ENCODE data around the gene ROBO2.

DNA sequence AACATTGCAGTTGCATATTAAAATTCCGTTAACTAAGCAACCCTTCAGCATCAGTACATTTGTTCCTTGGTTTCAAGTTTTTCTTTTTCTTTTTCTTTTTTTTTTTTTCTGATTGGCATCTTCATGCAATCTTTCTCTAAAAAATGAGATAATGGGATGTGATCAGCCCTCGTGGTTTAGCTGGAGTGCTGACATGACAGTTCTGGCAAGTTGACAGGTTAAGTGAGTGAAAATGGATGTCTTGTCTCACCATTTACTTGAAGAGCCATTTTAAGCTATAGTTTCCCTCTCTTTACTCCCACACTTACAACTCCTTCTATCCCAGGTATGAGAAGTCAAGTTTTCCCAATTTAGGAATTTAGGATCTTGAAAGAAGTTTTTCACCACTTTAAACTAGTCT is 495.2 kb downstream of the ROBO2 start:
- TF ChIP-seq FOXM1 (IDR thresholded peaks at IDR 0.05; ENCODE audit: borderline replicate concordance) (no peak), CTBP1 (IDR thresholded peaks at IDR 0.05; ENCODE audit: borderline replicate concordance) (no peak), SP1 (IDR thresholded peaks at IDR 0.05) (no peak), ARNT (IDR thresholded peaks at IDR 0.05) (no peak), SUZ12 (IDR thresholded peaks at IDR 0.05) (no peak), ELF4 (IDR thresholded peaks at IDR 0.05) (no peak), ZNF384 (IDR thresholded peaks at IDR 0.05) (no peak), BHLHE40 (IDR thresholded peaks at IDR 0.05; ENCODE audit: borderline replicate concordance) (no peak), HDGF (IDR thresholded peaks at IDR 0.05; ENCODE audit: borderline replicate concordance) (no peak), LEF1 (IDR thresholded peaks at IDR 0.05; ENCODE audit: borderline replicate concordance) (no peak)
- TF ChIP-seq, protein P1, sequence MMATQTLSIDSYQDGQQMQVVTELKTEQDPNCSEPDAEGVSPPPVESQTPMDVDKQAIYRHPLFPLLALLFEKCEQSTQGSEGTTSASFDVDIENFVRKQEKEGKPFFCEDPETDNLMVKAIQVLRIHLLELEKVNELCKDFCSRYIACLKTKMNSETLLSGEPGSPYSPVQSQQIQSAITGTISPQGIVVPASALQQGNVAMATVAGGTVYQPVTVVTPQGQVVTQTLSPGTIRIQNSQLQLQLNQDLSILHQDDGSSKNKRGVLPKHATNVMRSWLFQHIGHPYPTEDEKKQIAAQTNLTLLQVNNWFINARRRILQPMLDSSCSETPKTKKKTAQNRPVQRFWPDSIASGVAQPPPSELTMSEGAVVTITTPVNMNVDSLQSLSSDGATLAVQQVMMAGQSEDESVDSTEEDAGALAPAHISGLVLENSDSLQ (IDR thresholded peaks at IDR 0.05), result peak; percentile 24; the same call in 1 of the 2 replicates

Measured in HEK293T (cell line).